DND-41 (cell line): ENCODE data around the gene GPC6.

Experiments used
- ATAC-seq: fragments of 200-7000 bp; cut with Tn5 transposase; 3 replicates; pipeline ENCODE4 v1.9.1; 2021; ENCODE audit warnings: low read depth; ENCODE audit not compliant: insufficient read depth
- DNase-seq: peaks from one replicate; pipeline ENCODE4 v3.0.0-alpha.2; 2020
- H2AFZ ChIP-seq: 2 replicates; pipeline ENCODE4 v1.6.0; 2012; ENCODE audit warnings: low read depth, low read length
- H3K27ac ChIP-seq: 2 replicates; pipeline ENCODE4 v1.5.1; 2012; ENCODE audit warnings: low read length, inconsistent platforms
- H3K27me3 ChIP-seq: fragments of 200-600 bp; sonication (generic); 2 replicates; pipeline ENCODE4 v1.6.0; 2012; ENCODE audit warnings: low read length, mild to moderate bottlenecking, inconsistent platforms; ENCODE audit not compliant: insufficient read depth, poor library complexity
- H3K36me3 ChIP-seq: 2 replicates; pipeline ENCODE4 v1.5.1; 2012; ENCODE audit warnings: low read length, inconsistent platforms; ENCODE audit not compliant: insufficient read depth
- H3K4me1 ChIP-seq: 2 replicates; pipeline ENCODE4 v1.5.1; 2012; ENCODE audit warnings: mild to moderate bottlenecking, low read length; ENCODE audit not compliant: insufficient read depth
- H3K4me2 ChIP-seq: 2 replicates; pipeline ENCODE4 v1.6.0; 2012; ENCODE audit warnings: mild to moderate bottlenecking, moderate library complexity, low read length, inconsistent platforms; ENCODE audit not compliant: insufficient read depth
- H3K4me3 ChIP-seq, 2 experiments: fragments of 200-600 bp in 1 of 2; shearing (Covaris generic) in 1 of 2; 2 replicates each; pipeline ENCODE4 v1.5.1; 2012 to 2016; ENCODE audit warnings: inconsistent platforms in 2 of 2, low read length in 2 of 2, mild to moderate bottlenecking in 2 of 2, low read depth in 1 of 2, moderate library complexity in 1 of 2
- H3K79me2 ChIP-seq: 2 replicates; pipeline ENCODE4 v1.6.0; 2012; ENCODE audit warnings: low read length, inconsistent platforms; ENCODE audit not compliant: insufficient read depth
- H3K9ac ChIP-seq: 2 replicates; pipeline ENCODE4 v1.6.0; 2012; ENCODE audit warnings: low read depth, mild to moderate bottlenecking, inconsistent platforms, low read length, moderate library complexity
- H3K9me3 ChIP-seq: 2 replicates; pipeline ENCODE4 v1.5.1; 2012; ENCODE audit warnings: low read length, moderate library complexity, mild to moderate bottlenecking, inconsistent platforms; ENCODE audit not compliant: insufficient read depth, severe bottlenecking
- H4K20me1 ChIP-seq: 2 replicates; pipeline ENCODE4 v1.6.0; 2012; ENCODE audit warnings: low read length; ENCODE audit not compliant: insufficient read depth
- EZH2 ChIP-seq: IDR thresholded peaks from 3 replicates; pipeline ENCODE4 v1.6.1; 2012; ENCODE audit warnings: borderline replicate concordance, low read depth, mild to moderate bottlenecking, moderate library complexity, low read length, inconsistent platforms; ENCODE audit not compliant: severe bottlenecking
- TF ChIP-seq, protein P1 (sequence below): IDR thresholded peaks from 2 replicates; pipeline ENCODE4 v1.5.1; 2012; ENCODE audit warnings: borderline replicate concordance, low read length, moderate library complexity, mild to moderate bottlenecking; ENCODE audit not compliant: poor library complexity, severe bottlenecking; ENCODE audit errors: extremely low read depth

GPC6 gene

DNA sequence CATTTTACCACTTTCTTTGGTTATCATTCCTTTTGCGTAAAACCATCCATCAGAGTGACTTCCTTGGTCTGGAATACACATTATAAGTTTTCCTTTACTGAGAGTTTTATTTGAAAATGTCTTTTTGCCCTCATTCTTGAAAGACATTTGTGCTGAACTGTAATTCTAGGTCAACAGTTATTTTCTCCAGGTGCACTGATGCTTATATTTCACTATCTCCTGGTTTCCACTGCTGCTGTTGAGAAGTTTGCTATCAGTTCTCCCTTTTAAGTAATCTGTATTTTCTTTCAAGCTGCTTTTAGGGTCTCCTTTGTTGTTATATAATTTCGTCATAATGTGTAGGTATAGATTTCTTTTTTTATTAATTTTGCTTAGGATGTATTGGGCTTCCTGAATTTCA is 1092.9 kb downstream of the GPC6 start:
- Histone ChIP-seq H3K9me3 (no peaks in the 10 kb centered on the region), H3K27ac (no peak overlapping the region), H3K9ac (no peak overlapping the region), H4K20me1 (no peaks in the 10 kb centered on the region), H3K4me3 (no peak overlapping the region), H3K4me2 (no peak overlapping the region), H3K27me3 (no peaks in the 10 kb centered on the region), H3K36me3 (no peaks in the 10 kb centered on the region), H3K4me1 (peaks cover 16% of the 10 kb centered on the region), H2AFZ (no peak overlapping the region), H3K79me2 (no peaks in the 10 kb centered on the region)
- ATAC-seq (no peak), DNase-seq (no peak)
- TF ChIP-seq, protein P1, sequence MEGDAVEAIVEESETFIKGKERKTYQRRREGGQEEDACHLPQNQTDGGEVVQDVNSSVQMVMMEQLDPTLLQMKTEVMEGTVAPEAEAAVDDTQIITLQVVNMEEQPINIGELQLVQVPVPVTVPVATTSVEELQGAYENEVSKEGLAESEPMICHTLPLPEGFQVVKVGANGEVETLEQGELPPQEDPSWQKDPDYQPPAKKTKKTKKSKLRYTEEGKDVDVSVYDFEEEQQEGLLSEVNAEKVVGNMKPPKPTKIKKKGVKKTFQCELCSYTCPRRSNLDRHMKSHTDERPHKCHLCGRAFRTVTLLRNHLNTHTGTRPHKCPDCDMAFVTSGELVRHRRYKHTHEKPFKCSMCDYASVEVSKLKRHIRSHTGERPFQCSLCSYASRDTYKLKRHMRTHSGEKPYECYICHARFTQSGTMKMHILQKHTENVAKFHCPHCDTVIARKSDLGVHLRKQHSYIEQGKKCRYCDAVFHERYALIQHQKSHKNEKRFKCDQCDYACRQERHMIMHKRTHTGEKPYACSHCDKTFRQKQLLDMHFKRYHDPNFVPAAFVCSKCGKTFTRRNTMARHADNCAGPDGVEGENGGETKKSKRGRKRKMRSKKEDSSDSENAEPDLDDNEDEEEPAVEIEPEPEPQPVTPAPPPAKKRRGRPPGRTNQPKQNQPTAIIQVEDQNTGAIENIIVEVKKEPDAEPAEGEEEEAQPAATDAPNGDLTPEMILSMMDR = no peak
- no peak for TF ChIP-seq EZH2

GRCh38 chr13:94322925-94323763 is 1096.5 kb downstream of the GPC6 start:
- Histone ChIP-seq H3K27ac (no peak overlapping the region), H3K9me3 (no peaks in the 10 kb centered on the region), H3K4me2 (no peak overlapping the region), H2AFZ (peak overlapping the region; percentile 68; the same call in 1 of the 2 replicates), H3K9ac (no peak overlapping the region), H3K4me3 (no peak overlapping the region), H3K4me1 (peaks cover 40% of the 10 kb centered on the region), H3K36me3 (no peaks in the 10 kb centered on the region), H4K20me1 (no peaks in the 10 kb centered on the region), H3K27me3 (no peaks in the 10 kb centered on the region), H3K79me2 (no peaks in the 10 kb centered on the region)
- DNase-seq = no peak
- ATAC-seq = no peak
- TF ChIP-seq, protein P1 = no peak
- no peak for TF ChIP-seq EZH2

- H3K27me3 ChIP-seq = no peaks in the 10 kb centered on the region
- no peak overlapping the region for H3K4me3 ChIP-seq
- H3K4me1 ChIP-seq = peaks cover 49% of the 10 kb centered on the region
- DNase-seq = peak; percentile 55
- H3K9ac ChIP-seq = no peak overlapping the region
- peak overlapping the region; percentile 46 for H3K27ac ChIP-seq
- ATAC-seq = peak; percentile 79
- H4K20me1 ChIP-seq = no peaks in the 10 kb centered on the region
- no peaks in the 10 kb centered on the region for H3K79me2 ChIP-seq
- peak overlapping the region; percentile 17; the same call in 1 of the 2 replicates for H3K4me2 ChIP-seq
- peak overlapping the region; percentile 68 for H2AFZ ChIP-seq
- no peaks in the 10 kb centered on the region for H3K9me3 ChIP-seq
- no peaks in the 10 kb centered on the region for H3K36me3 ChIP-seq
- TF ChIP-seq, protein P1 = no peak
- TF ChIP-seq EZH2 = no peak
These were observed 1097.5 kb downstream of the GPC6 start for GRCh38 chr13:94323764-94324758.
